Measurements from ENCODE around the gene SLC6A12.

- TF ChIP-seq CTCF (IDR thresholded peaks at IDR 0.05) (no peak), POLR2A (IDR thresholded peaks at IDR 0.05) (no peak)
These were observed 4.3 kb upstream of the SLC6A12 start for GRCh38 chr12:218221-218620.
